GM20431 (cell line): ENCODE measurements around the gene RPS6KA5.
"Not testable (repeated sequence)": the region's sequence is repeated elsewhere in the genome, so short reads cannot be mapped to it uniquely, and the experiment has no call there.

Experiments
- in situ Hi-C: fragments of 300-500 bp; cut with MseI, MboI; formaldehyde crosslinking; loops from one replicate; pipeline ENCODE4 v1.15.0; 2020; ENCODE audit warnings: low sequenced_read_pairs; ENCODE audit not compliant: unreplicated experiment

RPS6KA5 gene

DNA sequence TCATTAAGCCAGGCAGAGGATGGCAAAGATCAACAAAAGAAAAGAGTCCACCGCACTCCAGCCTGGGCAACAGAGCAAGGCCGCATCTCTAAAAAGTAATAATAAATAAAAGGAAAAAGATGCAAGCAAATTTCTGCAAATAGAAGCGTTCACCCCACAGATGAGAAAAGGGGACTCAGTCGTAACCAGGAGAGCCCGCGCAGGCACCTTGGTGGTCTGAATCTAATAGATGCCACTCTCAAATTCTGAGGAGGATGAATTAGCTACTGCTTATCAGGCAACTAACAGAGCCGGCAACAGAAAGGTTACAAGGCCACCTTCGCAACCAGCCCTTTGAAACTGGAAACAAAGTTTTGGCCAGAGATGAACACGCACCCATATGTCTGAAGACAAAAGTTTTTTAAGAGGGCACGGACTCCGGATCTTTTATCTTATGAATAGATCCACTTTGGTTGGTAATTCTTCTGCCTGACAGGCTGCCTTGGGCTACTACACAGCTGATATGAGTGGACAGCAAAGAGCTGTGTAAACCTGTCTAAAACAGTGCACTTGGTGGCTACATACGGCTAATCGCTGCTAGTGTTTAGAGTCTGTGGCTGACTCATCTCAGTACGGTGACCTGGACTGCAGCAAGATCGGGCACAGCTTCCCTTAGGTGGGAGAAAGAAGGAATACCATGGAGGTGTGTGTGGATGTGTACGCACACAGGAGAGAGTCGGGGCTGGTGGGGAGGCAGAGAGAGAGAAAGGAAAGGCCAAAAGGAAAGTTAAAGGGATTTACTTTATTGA lies 211.3 kb downstream of the RPS6KA5 start:
- in situ Hi-C loops, result no loop called here

DNA sequence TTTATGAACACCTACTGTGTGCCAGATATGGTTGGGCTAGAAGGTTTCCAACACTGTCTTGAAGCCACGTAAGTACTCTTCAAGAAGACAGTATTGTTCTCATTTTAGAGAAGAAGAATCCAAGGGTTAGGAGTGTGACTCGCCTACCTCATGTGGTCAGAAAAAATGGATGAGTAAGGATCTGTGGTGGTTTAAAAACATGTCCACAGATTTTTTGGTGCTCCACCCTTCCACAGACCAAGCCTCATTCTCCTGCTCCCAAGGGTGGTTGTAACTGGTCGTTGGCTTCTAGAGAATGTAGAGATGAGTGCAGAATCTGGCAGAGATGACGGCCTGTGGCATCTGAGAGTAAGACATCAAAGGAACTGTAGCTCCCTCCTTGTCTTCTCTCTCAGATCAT lies 213.9 kb downstream of the RPS6KA5 start:
- in situ Hi-C loops, result no loop called here

DNA sequence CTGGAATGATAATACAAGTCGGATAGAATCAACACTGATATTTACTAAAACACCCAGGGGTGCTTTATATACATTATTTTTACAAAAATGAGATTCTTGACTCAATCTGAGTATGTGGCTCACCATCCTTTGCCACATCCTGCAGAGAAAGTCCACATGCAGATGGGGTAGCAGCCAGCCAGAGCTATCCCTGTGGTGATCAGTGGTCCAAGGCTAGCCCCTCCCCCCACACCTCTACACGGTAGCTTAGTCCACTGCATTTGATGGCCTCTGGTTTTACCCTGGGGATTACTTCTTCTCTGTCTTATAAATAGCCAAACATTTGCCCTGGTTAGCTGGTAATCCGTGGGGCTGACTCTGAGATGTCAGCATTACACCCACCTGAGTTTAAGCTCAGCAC lies 216.1 kb downstream of the RPS6KA5 start:
- in situ Hi-C loops, result no loop called here

DNA sequence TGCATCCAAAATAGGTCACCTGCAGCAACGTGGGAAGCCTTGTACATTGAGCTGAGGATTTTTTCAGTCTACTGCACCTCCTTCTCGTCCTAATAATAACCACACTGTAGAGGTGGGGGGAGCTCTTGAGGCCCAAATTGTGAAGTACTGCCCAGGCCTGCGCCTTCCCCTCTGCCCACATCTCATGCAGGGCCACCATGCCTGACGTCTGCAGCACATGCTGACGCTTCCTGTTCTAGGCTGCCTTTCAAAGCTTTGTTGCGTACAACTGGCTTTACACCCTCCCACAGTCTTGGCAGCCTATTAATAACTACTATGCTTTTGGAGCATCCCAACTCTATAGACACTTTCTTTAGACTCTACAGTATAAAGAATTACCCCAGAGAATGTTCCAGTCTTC lies 217.7 kb downstream of the RPS6KA5 start:
- in situ Hi-C loops, result no loop called here

DNA sequence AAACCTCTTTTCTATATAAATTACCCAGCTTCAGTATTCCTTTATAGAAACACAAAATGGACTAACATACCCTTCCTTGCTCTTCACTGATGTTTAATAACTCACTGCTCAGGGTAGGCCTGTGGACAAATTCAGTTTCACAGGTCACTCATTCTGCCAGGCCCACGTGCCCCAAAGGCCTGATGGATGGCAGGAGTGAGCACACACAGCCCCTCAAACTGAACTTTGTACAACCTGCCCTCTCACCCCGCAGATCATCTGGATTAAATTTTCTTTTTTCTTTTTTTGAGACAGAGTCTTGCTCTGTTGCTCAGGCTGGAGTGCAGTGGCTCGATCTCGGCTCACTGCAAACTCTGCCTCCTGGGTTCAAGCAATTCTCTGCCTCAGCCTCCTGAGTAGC lies 219.8 kb downstream of the RPS6KA5 start:
- in situ Hi-C loops, result not testable (repeated sequence)

DNA sequence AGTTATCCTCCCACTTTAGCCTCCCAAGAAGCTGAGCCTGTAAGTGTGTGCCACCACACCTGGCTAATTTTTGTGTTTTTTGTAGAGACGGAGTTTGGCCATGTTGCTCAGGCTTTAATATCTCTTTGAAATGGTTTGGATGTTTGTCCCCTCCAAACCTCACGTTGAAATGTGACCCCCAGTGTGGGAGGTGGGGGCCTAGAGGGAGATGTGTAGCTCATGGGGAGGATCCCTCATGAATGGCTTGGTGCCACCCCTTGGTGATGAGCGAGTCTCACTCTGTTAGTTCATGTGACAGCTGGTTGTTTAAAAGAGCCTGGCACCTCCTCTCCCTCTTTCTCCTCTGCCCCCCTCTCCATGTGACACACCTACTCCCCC lies 220.6 kb downstream of the RPS6KA5 start:
- in situ Hi-C loops, result no loop called here

DNA sequence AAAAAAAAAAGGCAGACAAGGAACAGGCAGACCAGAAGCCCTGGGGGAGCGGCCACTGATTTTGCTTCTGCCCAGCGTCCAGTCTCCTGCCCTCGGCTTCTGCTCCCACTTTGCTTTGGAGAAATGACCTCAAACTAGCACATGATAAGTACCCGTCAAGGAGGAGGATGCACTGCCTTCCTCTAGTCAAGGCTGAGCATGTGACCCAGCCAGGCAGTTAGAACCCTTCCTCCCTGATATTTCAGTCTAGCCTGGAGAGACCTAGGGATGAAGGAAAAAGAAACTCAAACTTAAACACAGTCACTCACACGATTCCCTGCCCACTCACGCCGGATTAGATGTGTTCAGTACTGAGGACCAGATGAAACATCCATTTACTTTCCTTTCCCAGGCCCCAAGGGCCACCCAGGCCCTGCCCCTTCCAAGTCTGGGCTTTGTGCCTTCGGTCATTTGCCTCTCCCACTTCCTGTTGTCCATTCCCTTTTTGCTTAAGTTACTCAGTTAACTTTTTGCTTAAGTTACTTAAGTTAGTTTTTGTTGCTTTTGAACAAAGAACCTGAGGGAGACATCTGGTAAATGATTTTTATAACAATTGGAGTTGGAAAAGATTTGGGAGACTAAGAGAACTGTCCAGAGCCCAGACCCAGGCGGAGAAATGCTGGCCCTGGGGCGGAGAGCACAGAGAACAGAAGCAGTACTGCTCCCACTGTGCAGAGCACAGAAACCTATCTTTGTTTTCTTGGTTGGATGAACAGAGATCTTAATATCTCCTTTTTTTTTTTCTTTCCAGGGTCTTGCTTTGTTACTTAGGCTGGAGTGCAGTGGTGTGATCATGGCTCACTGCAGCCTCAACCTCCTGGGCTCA lies 221.2 kb downstream of the RPS6KA5 start:
- in situ Hi-C loops, result no loop called here

DNA sequence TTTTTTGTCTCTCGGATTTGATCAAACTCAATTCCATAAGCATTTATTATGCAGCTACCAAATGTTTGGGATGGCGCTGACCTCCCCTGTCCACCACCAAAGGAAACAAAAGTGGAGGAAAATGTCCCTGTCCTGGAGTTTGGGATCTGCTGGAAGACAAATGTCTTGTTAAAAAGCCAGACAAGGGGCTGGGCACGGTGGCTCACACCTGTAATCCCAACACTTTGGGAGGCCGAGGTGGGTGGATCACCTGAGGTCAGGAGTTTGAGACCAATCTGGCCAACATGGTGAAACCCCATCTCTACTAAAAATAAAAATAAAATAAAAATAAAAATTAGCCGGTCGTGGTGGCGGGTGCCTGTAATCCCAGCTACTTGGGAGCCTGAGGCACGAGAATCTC lies 221.9 kb downstream of the RPS6KA5 start:
- in situ Hi-C loops, result not testable (repeated sequence)

DNA sequence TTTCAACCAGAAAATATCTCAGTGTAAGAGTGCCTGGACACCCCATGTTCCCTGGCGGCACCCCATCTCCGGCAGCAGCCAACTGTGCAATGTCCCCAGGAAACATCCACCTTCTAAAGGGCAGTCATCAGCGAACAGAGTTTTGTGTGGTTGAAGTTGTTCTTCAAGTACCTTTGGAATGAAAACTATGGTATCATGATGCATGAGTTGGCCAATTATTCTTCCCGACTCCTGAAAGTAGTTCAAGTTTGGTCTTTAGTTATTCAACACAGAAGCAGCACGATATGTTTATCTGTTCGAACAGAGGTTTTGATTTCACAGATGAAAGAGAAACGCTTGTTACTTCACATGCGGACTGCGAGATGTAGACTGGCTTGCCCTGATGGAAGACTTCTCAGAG lies 223.1 kb downstream of the RPS6KA5 start:
- in situ Hi-C loops, result no loop called here

DNA sequence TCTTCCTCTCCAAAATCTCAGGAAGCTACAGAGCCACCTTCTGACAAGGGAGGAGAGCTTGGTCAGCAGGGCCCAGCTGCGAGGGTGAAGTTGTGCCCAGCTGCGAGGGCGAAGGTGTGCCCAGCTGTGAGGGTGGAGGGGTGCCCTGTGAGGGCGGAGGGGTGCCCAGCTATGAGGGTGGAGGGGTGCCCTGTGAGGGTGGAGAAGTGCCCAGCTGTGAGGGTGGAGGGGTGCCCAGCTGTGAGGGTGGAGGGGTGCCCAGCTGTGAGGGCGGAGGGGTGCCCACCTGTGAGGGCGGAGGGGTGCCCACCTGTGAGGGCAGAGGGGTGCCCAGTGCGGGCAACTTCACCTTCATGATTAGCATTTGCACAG lies 223.8 kb downstream of the RPS6KA5 start:
- in situ Hi-C loops, result no loop called here

DNA sequence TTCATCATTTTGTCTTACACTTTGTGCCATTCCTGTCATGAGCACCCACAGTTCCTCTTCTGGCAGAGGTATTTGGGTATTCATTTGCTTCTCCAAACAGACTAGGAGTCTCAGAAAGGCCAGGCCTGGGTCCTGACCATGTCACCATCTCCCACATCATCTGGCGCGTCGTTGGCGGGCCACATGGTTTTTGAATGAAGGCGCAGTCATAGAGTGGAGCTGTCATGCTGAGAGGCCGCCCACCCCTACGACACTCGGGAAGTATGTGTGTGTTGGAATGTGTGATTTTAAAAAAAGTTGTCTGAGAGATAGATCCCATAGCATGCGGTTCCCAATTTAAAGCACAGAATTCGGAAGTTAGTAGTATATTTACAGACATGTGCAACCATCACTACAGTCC lies 228.6 kb downstream of the RPS6KA5 start:
- in situ Hi-C loops, result no loop called here

DNA sequence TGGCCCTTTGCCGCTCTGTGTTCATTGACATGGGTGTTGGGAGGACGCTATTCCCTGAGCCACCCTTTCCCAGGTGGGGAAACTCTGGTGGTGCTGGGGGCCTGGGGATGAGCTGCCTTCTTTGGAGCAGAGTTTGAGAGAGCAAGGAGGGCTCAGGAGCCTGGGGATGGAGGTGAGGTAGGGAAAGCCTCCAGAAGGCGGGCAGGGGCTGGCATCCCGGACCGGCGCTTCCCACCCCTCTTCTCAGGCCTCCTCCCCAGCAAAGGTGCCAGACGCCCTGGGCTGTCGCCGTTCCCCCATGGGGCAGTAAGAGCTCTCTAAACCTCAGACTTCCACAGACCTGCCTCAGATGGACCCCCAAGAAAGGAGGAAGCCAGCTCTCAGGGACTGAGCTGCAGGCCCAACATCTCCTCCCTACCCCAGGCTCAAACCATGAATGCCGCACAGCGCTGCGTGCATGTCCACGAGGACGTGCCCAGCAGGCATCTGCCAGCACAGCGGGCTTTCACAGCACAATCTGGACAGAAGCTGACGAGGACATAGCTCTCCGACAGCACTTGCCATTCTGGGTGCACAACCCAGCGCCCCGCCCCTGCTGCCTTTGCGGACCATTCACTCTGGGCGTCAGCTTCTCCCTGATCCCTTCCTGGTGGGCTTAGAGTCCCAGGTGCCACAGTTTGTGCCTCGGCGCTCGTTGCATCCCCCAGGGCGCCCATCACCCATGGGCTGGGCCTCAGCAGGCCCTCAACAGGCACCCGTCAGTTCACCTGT lies 229.3 kb downstream of the RPS6KA5 start:
- in situ Hi-C loops, result no loop called here

DNA sequence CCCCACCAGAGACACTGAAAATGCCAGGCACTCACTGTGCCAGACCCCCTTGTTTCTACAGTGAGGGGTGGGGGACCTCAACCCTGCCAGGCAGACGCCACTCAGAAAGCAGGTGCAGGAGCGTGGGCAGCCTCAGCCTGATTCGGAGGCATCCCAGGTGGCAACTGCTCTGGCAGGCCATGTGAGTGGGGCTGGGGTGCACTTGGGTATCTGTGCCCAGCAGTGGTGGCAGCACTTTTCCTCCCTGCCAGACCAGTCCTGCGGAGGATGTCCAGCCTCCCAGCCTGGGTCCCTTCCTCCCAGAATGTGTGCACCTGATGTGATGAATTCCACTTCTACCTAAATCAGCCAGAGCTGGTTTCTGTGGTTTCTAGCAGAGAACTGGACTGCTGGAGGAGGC lies 230.8 kb downstream of the RPS6KA5 start:
- in situ Hi-C loops, result no loop called here

DNA sequence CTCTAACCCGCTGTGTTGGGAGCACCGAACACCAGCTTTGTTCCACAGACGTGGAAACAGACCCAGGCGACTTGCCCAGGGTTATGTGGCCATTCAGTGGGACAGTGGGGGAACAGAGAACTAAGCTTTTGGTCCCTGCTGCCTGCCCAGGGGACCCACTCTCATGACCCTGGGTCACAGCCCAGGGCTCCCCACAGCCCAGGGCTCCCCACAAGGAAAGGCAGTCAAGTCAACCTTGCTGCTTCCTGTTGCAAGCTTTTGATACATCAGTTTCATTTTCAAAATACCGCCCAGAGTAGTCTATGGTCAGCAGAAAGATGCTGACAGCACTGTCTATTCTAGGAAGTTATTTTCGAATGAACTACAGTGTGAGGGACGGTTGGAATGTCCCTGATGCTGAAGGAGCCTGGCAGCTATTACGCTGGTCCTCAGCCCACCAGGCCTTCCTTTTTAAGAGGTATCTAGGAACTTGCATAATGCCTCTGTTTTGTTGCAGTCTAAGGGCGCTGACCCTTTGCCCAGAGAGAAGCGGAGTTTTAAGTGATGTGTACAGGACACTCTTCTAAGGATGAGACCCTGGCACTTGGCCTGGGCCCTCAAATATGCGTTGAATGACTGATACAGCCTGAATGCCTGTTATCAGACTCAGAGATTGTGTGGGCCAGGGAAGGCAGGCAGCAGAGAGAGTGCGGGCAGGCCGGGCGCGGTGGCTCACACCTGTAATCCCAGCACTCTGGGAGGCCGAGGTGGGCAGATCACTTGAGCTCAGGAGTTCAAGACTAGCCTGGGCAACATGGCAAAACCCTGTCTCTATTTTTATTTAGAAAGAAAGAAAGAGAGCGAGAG lies 231.6 kb downstream of the RPS6KA5 start:
- in situ Hi-C loops, result no loop called here

DNA sequence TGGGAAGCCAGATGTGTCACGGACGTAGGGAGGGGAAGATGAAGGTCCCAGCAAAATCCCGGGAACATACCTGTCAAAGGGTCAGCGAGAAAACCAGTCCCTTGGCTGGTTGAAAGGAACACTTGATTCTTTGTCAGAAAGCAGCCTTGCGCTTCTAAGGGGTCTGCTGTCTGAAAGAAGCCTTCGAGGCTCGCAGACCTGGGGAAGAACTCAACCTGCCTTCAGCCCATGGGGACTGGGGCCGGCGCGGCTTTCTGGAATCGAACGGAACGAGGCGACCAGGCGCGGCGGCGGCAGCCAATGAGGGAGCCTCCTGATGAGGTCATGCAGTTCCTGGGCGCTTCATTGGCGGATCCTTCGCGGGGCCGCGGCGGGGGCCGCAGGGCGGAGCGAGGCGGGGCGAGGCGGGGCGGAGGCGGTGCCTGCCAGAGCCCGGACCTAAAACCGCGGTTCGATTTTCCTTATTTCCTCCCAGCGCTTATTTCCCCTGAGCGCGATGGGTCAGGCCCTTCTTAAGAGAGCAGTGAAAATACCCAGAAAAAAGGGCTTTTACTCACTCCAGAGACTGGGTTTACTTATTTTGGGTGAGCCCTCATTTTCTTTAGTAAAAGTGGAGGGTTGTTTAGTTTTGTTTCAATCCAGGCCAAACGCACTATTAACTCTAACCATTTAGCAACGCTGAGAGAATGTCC lies 232.4 kb downstream of the RPS6KA5 start:
- in situ Hi-C loops, result no loop called here

DNA sequence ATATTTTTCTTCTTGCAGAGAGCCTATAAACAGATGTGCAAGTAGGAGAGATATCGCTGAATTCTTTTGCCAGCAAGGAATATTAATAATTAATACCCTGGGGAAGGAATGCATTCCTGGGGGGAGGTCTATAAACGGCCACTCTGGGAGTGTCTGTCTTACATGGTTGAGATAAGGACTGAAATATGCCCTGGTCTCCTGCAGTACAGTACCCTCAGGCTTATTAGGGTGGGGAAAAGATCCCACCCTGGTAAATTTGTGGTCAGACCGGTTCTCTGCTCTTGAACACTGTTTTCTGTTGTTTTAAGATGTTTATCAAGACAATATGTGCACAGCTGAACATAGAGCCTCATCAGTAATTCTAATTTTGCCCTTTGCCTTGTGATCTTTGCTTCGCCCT lies 236.9 kb downstream of the RPS6KA5 start:
- in situ Hi-C loops, result not testable (repeated sequence)

DNA sequence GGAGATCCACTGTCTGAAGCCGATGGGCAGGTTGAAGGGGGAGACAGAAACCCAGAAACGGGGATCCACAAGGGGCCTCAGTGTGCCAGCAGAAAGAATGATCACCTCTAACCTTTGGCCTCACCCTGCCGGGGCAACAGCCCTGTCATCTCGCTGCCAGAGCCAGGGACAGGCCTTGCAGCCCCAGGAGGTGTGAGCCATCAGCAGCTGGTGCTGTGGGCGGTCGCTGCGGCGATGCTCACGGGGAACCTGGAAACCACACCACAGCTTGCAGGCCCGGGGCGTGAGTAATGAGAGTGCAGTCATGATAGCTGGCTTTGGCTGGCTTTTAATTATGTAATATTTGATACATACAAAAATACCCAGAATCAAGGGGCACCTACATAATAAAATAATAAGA lies 239.5 kb downstream of the RPS6KA5 start:
- in situ Hi-C loops, result no loop called here

DNA sequence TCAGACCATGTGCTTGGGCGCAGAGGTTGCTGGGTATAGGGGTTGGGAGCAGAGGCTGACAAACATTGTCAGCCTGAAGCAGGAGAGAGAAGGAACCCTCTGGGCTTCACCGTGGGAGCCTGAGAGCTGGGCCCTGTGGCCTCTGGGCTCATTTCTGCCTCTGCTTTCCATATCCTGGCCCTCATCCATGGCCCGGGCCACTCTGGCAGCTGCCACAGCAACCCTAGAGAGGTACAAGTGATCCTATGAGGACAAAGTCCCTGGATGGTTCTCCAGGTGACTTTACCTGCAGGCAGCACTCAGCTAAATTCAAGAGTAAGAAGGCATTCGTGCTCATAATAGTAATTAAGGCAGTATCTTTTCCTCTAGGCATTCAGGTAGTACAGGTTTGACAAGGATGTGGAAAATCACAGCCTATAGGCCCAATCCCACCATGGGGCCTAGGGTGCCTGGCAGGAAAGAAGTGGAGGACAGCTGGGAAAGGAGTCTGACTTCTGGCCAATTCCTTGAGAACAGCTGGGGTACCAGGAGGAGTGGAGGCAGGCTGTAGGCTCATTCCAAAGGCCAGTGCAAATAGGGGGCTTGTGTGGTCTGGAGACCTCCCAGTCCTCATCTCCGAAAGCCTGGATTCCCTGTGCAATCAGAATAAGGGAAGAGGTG lies 240.6 kb downstream of the RPS6KA5 start:
- in situ Hi-C loops, result no loop called here

DNA sequence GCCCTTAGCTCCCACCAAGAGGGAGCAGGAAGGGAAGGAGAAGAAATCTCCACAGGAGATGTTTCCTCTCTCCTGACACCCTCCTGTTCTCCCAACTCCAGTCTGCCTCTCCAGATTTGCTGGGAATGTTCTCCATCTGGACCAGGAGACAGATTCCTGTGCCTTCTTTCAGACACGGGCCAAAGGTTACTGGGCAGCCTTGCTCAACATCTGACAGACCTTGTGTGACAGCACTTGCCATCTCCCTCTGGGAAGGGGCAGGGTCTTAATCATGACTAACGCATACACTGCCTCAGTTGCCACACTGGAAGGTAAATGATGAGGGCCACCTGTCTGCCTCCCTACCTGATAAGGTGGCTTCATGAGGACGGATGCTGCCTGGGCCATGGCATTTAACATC lies 241.7 kb downstream of the RPS6KA5 start:
- in situ Hi-C loops, result no loop called here
